Spinal cord (tissue), 10 donors: ENCODE results near the gene QSOX2. TPM values are rescaled to one million over a fixed set of nuclear protein-coding genes. Genes with fewer than 3 reads are reported as not detected.
"Not testable (repeated sequence)": the region's sequence is repeated elsewhere in the genome, so short reads cannot be mapped to it uniquely, and the experiment has no call there.

ENCODE experiments used
- DNase-seq, 6 donors: peaks; one replicate each; pipeline versions ENCODE4 v3.0.0 to v3.0.0-alpha.2; 2013 to 2015; ENCODE audit warnings: low spot score in 6 of 6, low read depth in 4 of 6
- H3K27ac ChIP-seq: one replicate; pipeline ENCODE4 v1.5.1; 2013; ENCODE audit warnings: low read depth, low read length, control low read depth
- H3K27me3 ChIP-seq: one replicate; pipeline ENCODE4 v1.6.1; 2013; ENCODE audit warnings: low read length; ENCODE audit not compliant: control insufficient read depth, insufficient read depth
- H3K36me3 ChIP-seq: one replicate; pipeline ENCODE4 v1.6.1; 2013; ENCODE audit warnings: low read length; ENCODE audit not compliant: control insufficient read depth, insufficient read depth
- H3K4me1 ChIP-seq: one replicate; pipeline ENCODE4 v1.6.1; 2013; ENCODE audit warnings: low read length; ENCODE audit not compliant: control insufficient read depth, insufficient read depth
- H3K4me3 ChIP-seq: one replicate; pipeline ENCODE4 v1.5.1; 2013; ENCODE audit warnings: low read depth, low read length, control low read depth
- H3K9me3 ChIP-seq: one replicate; pipeline ENCODE4 v1.6.1; 2013; ENCODE audit warnings: low read length; ENCODE audit not compliant: control insufficient read depth, insufficient read depth
- WGBS: methylation state at CpG from one replicate; pipeline ENCODE4 v1.1.5; 2013; ENCODE audit warnings: missing lambda C conversion rate; ENCODE audit not compliant: insufficient coverage; 5-methylcytosine and 5-hydroxymethylcytosine counted together
- polyA plus RNA-seq, 2 donors: library from polyadenylated mRNA; unstranded; fragments of 120-200 nt; gene quantifications; one replicate each; pipeline ENCODE4 v1.2.1, GENCODE V29; 2013; ENCODE audit not compliant: insufficient read length in 2 of 2
- total RNA-seq, 2 donors: library from RNA; depleted of rRNA in 1 of 2; stranded (reverse); fragments of 120-200 nt in 1 of 2; fragments of >200 nt in 1 of 2; gene quantifications; one replicate each; pipeline versions ENCODE4 v1.2.3 to v1.2.4, GENCODE V29; 2013 to 2014
- donor health status: healthy.

QSOX2 gene
- total and polyA plus RNA-seq, 4 donors: 7.2 to 17.0 (median 13.6) TPM

GRCh38 chr9:136239135-136239982, 6.3 kb downstream of the QSOX2 start:
- H3K9me3 ChIP-seq: no peaks in the 10 kb centered on the region
- H3K4me3 ChIP-seq: no peak overlapping the region
- peaks cover 45% of the 10 kb centered on the region for H3K4me1 ChIP-seq
- H3K27me3 ChIP-seq: no peaks in the 10 kb centered on the region
- peak overlapping the region; percentile 25 for H3K27ac ChIP-seq
- peak in 2 of 6 donors; percentile 62 to 87 for DNase-seq
- H3K36me3 ChIP-seq: peaks cover 54% of the 10 kb centered on the region
- 56% methylated on average over 23 of the region's 25 CpGs for WGBS

GRCh38 chr9:136238342-136238732, 7.3 kb downstream of the QSOX2 start:
- no peak for DNase-seq
- Histone ChIP-seq H3K27me3 (no peaks in the 10 kb centered on the region), H3K27ac (no peak overlapping the region), H3K4me1 (peaks cover 41% of the 10 kb centered on the region), H3K36me3 (peaks cover 61% of the 10 kb centered on the region), H3K4me3 (no peak overlapping the region), H3K9me3 (no peaks in the 10 kb centered on the region)
- WGBS: 48% methylated on average over 12 of the region's 12 CpGs

DNA sequence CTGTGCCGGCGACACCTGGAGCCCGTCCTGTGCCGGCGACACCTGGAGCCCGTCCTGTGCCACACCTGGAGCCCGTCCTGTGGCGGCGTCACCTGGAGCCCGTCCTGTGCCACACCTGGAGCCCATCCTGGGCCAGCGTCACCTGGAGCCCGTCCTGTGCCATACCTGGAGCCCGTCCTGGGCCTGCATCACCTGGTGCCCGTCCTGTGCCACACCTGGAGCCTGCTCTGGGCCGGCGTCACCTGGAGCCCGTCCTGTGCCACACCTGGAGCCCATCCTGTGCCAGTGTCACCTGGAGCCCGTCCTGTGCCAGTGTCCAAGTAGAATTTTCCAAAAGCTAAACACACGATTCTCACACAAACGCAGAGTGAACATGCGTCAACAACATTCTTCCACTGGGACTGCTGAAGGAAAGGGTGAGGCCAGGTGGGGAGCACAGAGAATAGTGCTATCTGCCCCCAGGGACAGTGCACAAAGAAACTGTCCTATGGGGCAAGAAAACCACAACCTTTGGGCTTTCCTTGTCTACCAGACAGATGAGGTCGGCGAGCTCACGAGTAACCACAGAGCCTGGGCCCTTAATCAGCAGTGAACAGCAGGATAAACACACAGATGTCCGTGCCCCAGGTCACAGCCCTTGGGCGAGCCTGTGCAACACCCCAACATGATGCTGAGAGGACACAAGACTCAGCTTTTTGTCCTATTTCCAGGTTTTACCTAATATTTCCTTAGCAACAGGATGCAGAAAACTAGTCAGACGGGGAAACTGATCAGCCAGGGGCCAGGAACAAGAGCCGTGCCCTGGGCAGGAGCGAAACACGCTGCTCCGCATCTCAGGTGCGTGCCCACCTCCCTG, 7.9 kb downstream of the QSOX2 start:
- WGBS: 95% methylated on average over 31 of the region's 32 CpGs
- Histone ChIP-seq H3K27me3 (no peaks in the 10 kb centered on the region), H3K36me3 (peaks cover 61% of the 10 kb centered on the region), H3K9me3 (no peaks in the 10 kb centered on the region), H3K27ac (no peak overlapping the region), H3K4me3 (no peak overlapping the region), H3K4me1 (peaks cover 39% of the 10 kb centered on the region)
- no peak for DNase-seq

DNA sequence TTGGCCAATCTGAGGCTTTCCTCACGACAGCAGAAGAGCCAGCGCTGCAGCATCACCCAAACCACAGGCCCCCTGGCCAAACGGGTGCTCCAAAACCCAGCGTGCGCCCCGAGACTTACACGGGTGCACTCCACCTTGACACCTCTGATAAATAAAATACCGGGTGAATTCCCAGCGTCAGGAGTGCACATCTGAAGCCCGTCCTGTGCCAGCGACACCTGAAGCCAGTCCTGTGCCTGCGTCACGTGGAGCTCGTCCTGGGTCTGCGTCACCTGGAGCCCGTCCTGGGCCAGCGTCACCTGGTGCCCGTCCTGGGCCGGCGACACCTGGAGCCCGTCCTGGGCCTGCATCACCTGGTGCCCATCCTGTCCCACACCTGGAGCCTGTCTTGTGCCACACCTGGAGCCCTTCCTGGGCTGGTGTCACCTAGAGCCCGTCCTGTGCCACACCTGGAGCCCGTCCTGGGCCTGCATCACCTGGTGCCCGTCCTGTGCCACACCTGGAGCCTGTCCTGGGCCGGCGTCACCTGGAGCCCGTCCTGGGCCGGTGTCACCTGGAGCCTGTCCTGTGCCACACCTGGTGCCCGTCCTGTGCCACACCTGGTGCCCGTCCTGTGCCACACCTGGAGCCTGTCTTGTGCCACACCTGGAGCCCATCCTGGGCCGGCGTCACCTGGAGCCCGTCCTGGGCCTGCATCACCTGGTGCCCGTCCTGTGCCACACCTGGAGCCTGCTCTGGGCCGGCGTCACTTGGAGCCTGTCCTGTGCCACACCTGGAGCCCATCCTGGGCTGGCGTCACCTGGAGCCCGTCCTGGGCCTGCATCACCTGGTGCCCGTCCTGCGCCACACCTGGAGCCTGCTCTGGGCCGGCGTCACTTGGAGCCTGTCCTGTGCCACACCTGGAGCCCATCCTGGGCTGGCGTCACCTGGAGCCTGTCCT, 8.9 kb downstream of the QSOX2 start:
- 97% methylated on average over 43 of the region's 43 CpGs for WGBS
- not testable (repeated sequence) for H3K9me3 ChIP-seq, H3K27ac ChIP-seq, DNase-seq, H3K27me3 ChIP-seq, H3K4me3 ChIP-seq
- H3K36me3 ChIP-seq: peaks cover 52% of the 10 kb centered on the region
- peaks cover 32% of the 10 kb centered on the region for H3K4me1 ChIP-seq

DNA sequence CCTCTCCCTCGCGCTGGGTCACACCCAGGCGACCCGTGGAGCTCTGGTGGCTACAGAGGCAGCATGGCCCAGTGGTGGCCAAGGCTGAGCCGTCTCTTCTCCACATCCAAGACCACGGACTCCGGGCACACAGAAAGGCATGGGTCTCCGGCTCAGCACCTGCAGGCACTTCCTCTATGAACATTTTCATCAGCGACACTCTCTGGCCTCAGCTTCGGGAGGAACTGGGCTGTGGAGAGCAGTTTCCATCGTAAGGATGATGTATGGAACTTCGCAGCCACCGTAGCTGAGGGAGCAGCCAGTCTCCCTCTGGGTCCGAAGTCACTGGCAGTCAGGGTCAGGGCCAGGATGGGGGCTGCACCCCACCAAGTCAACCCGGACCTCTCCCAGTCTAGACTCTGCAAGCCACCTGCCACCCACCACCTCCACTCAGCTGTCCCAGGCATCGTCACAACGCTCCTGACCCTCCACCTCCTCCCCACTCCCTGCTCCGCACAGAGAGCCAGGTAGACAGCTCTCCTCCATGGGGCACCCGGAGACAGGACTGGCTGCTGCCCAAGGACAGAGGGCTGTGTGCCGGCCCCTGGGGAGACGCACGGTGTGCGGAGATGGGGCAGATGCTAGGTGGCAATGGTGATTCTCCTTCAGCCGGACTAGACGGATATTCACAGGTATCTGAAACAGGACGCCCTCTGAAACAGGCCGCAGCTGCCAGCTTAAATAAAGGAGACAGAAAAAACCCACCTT, 9.7 kb downstream of the QSOX2 start:
- no peak overlapping the region for H3K4me3 ChIP-seq
- no peak overlapping the region for H3K27ac ChIP-seq
- no peaks in the 10 kb centered on the region for H3K27me3 ChIP-seq
- peaks cover 53% of the 10 kb centered on the region for H3K36me3 ChIP-seq
- H3K9me3 ChIP-seq: no peaks in the 10 kb centered on the region
- DNase-seq: no peak
- WGBS: 90% methylated on average over 26 of the region's 27 CpGs
- H3K4me1 ChIP-seq: peaks cover 31% of the 10 kb centered on the region

- 95% methylated on average over 17 of the region's 17 CpGs for WGBS
- no peaks in the 10 kb centered on the region for H3K27me3 ChIP-seq
These were observed 10.4 kb downstream of the QSOX2 start for GRCh38 chr9:136235171-136235570.

GRCh38 chr9:136234597-136234996, 11.0 kb downstream of the QSOX2 start:
- Histone ChIP-seq H3K4me1 (peaks cover 24% of the 10 kb centered on the region), H3K4me3 (no peak overlapping the region), H3K36me3 (peaks cover 56% of the 10 kb centered on the region), H3K9me3 (no peaks in the 10 kb centered on the region), H3K27me3 (no peaks in the 10 kb centered on the region), H3K27ac (no peak overlapping the region)
- 95% methylated on average over 21 of the region's 21 CpGs for WGBS
- DNase-seq: no peak

More at GRCh38 chr9:136235171-136235570, 10.4 kb downstream of the QSOX2 start:
- Histone ChIP-seq H3K4me1 (peaks cover 24% of the 10 kb centered on the region), H3K9me3 (no peaks in the 10 kb centered on the region), H3K27ac (no peak overlapping the region), H3K36me3 (peaks cover 56% of the 10 kb centered on the region), H3K4me3 (no peak overlapping the region)
- no peak for DNase-seq

DNA sequence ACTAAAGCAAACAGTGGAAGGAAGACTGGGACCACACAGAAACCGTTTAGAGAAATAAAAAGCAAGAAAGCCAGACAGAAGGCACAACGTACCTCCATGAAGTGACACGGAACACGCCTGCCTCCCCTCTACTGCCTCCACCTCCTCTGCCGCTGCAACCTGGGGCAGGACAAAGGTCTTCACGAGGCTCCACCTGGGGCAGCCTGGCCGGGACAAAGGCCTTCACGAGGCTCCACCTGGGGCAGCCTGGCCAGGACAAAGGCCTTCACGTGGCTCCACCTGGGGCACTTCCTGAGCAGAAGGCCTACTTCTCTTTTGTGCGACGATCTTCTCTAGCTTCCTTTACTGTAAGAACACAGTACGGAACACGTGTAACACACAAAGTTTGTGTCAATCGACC, 11.7 kb downstream of the QSOX2 start:
- no peak overlapping the region for H3K4me3 ChIP-seq
- H3K4me1 ChIP-seq: peaks cover 22% of the 10 kb centered on the region
- no peak overlapping the region for H3K27ac ChIP-seq
- peaks cover 56% of the 10 kb centered on the region for H3K36me3 ChIP-seq
- no peaks in the 10 kb centered on the region for H3K9me3 ChIP-seq
- DNase-seq: no peak
- 88% methylated on average over 14 of the region's 14 CpGs for WGBS
- H3K27me3 ChIP-seq: no peaks in the 10 kb centered on the region
